HG02610 (cell line): ENCODE results near the gene SLC35F6.
"Not testable (repeated sequence)": the region's sequence is repeated elsewhere in the genome, so short reads cannot be mapped to it uniquely, and the experiment has no call there.

Experiments
- ATAC-seq: cut with Tn5 transposase; IDR thresholded peaks from one replicate; pipeline ENCODE4 v1.9.1; 2021; ENCODE audit warnings: mild to moderate bottlenecking, moderate library complexity; ENCODE audit not compliant: unreplicated experiment

Gene SLC35F6

GRCh38 chr2:26780203-26780760, 16.2 kb downstream of the SLC35F6 start:
- no peak for ATAC-seq

GRCh38 chr2:26782876-26783704, 19.0 kb downstream of the SLC35F6 start:
- ATAC-seq: no peak

- ATAC-seq: no peak
Observed at GRCh38 chr2:26784570-26785234, 20.6 kb downstream of the SLC35F6 start.

GRCh38 chr2:26785431-26786206, 21.5 kb downstream of the SLC35F6 start, which contains the start of gene CENPA:
Gene CENPA (plus strand): TSS chr2:26786056. CDS start chr2:26786197, 141 bp downstream.
- peak; percentile 99 for ATAC-seq

GRCh38 chr2:26786207-26787028, 22.3 kb downstream of the SLC35F6 start:
- ATAC-seq: peak; percentile 8

GRCh38 chr2:26792720-26793119, 28.6 kb downstream of the SLC35F6 start:
- ATAC-seq: no peak

GRCh38 chr2:26793518-26793917, 29.4 kb downstream of the SLC35F6 start:
- no peak for ATAC-seq

GRCh38 chr2:26795135-26795534, 31.1 kb downstream of the SLC35F6 start:
- ATAC-seq: not testable (repeated sequence)

- no peak for ATAC-seq
Observed at GRCh38 chr2:26801328-26801727, 37.2 kb downstream of the SLC35F6 start.

- no peak for ATAC-seq
Observed at GRCh38 chr2:26801796-26802195, 37.7 kb downstream of the SLC35F6 start.

- ATAC-seq: no peak
Observed at GRCh38 chr2:26805241-26805676, 41.2 kb downstream of the SLC35F6 start.

GRCh38 chr2:26807788-26808460, 43.8 kb downstream of the SLC35F6 start:
- no peak for ATAC-seq

- no peak for ATAC-seq
Observed at GRCh38 chr2:26809211-26809610, 45.1 kb downstream of the SLC35F6 start.

- no peak for ATAC-seq
Observed at GRCh38 chr2:26809876-26810577, 45.9 kb downstream of the SLC35F6 start.

- no peak for ATAC-seq
Observed at GRCh38 chr2:26811261-26811660, 47.2 kb downstream of the SLC35F6 start.

- no peak for ATAC-seq
Observed at GRCh38 chr2:26811791-26812694, 48.0 kb downstream of the SLC35F6 start.

- no peak for ATAC-seq
Observed at GRCh38 chr2:26812731-26813130, 48.6 kb downstream of the SLC35F6 start.
